K562 (cell line): Measurements from ENCODE around the gene ZNF92. TPM values are rescaled to one million over a fixed set of nuclear protein-coding genes. Genes with fewer than 3 reads are reported as not detected.
"Not testable (repeated sequence)": the region's sequence is repeated elsewhere in the genome, so short reads cannot be mapped to it uniquely, and the experiment has no call there.

Experiments
- ATAC-seq: fragments of 200-7000 bp; cut with Tn5 transposase; 3 replicates; pipeline ENCODE4 v1.9.1; 2020; ENCODE audit warnings: moderate library complexity
- BruUV-seq: library from RNA; stranded (reverse); fragments of 400-500 nt; replicated peaks from 2 replicates; lab custom pipeline; 2021; lab: Mats Ljungman, UMichigan
- CTCF ChIA-PET: fragments of 300-600 bp; formaldehyde crosslinking; extraction: SDS; loops from one replicate; lab custom pipeline; 2021; ENCODE audit warnings: low intra/inter-chr PET ratio; lab: Yijun Ruan, JAX
- POLR2A ChIA-PET: fragments of 300-600, 350-650 bp; sonication (Branson Sonifier 250); formaldehyde crosslinking; extraction: SDS; loops from one replicate; lab custom pipeline; 2021; ENCODE audit warnings: antibody characterized with exemption, inconsistent platforms; lab: Yijun Ruan, JAX
- DNase-seq, 4 experiments: peaks; one replicate each; pipeline versions ENCODE4 v3.0.0 to v3.0.0-alpha.2; 2011 to 2018; ENCODE audit warnings: low spot score in 3 of 4, mixed read lengths in 3 of 4; ENCODE audit errors: extremely low read depth in 1 of 4
- FAIRE-seq: peaks from 2 replicates; lab custom pipeline; 2011; peaks lifted over from hg19 to GRCh38; lab: Jason Lieb, UNC
- H2AFZ ChIP-seq: 2 replicates; pipeline ENCODE4 v1.6.0; 2011; ENCODE audit warnings: low read depth, low read length, control low read depth, inconsistent platforms
- H3K27ac ChIP-seq: fragments of 200-600 bp; 3 replicates; pipeline ENCODE4 v1.8.0; 2011; ENCODE audit warnings: low read depth, mild to moderate bottlenecking, control low read depth, inconsistent platforms, low read length, moderate library complexity, mixed read lengths; ENCODE audit errors: extremely low read depth
- H3K27me3 ChIP-seq, 2 experiments: fragments of 300-600 bp in 1 of 2; 2 replicates in 1 of 2; 3 replicates in 1 of 2; pipeline versions ENCODE4 v1.6.0 to v1.8.0; 2011; ENCODE audit warnings: inconsistent platforms in 2 of 2, low read length in 2 of 2, mild to moderate bottlenecking in 1 of 2, mixed read lengths in 1 of 2, moderate library complexity in 1 of 2; ENCODE audit not compliant: control insufficient read depth in 2 of 2, insufficient read depth in 2 of 2
- H3K36me3 ChIP-seq: fragments of 300-600 bp; 3 replicates; pipeline ENCODE4 v1.8.0; 2011; ENCODE audit warnings: mild to moderate bottlenecking, low read length, inconsistent platforms; ENCODE audit not compliant: control insufficient read depth, insufficient read depth
- H3K4me1 ChIP-seq, 2 experiments: fragments of 200-600 bp in 1 of 2; replicated peaks in 1 of 2; 2 replicates in 1 of 2; 3 replicates in 1 of 2; pipeline versions ENCODE4 v1.5.1 to v1.8.0; 2011; ENCODE audit warnings: inconsistent platforms in 2 of 2, low read length in 2 of 2, mild to moderate bottlenecking in 1 of 2, mixed read lengths in 1 of 2, moderate library complexity in 1 of 2; ENCODE audit not compliant: control insufficient read depth in 2 of 2, insufficient read depth in 2 of 2
- H3K4me2 ChIP-seq: 2 replicates; pipeline ENCODE4 v1.6.1; 2011; ENCODE audit warnings: low read length, control low read depth, inconsistent platforms, mixed read lengths; ENCODE audit not compliant: insufficient read depth
- H3K4me3 ChIP-seq: fragments of 200-600 bp; sonication (generic), shearing (Covaris generic); 2 replicates; pipeline ENCODE4 v1.5.1; 2016; ENCODE audit warnings: control low read depth, inconsistent platforms
- H3K79me2 ChIP-seq: fragments of 200-600 bp; 3 replicates; pipeline ENCODE4 v1.8.0; 2011; ENCODE audit warnings: low read length, inconsistent platforms; ENCODE audit not compliant: control insufficient read depth, insufficient read depth
- H3K9ac ChIP-seq, 2 experiments: 2 replicates each; pipeline versions ENCODE4 v1.6.0 to v1.6.1; 2011; ENCODE audit warnings: low read depth in 2 of 2, low read length in 2 of 2, control low read depth in 1 of 2, inconsistent platforms in 1 of 2, mild to moderate bottlenecking in 1 of 2, mixed read lengths in 1 of 2; ENCODE audit not compliant: insufficient read depth in 1 of 2
- H3K9me1 ChIP-seq: one replicate; pipeline ENCODE4 v1.6.0; 2011; ENCODE audit warnings: inconsistent platforms, mild to moderate bottlenecking, low read length, moderate library complexity; ENCODE audit not compliant: control insufficient read depth, insufficient read depth
- H3K9me3 ChIP-seq: replicated peaks from 2 replicates; pipeline ENCODE4 v1.5.1; 2011; ENCODE audit warnings: low read depth, low read length, inconsistent platforms; ENCODE audit not compliant: control insufficient read depth, insufficient read depth
- H4K20me1 ChIP-seq: replicated peaks from 2 replicates; pipeline ENCODE4 v1.6.1; 2011; ENCODE audit warnings: low read length, inconsistent platforms, mixed read lengths; ENCODE audit not compliant: control insufficient read depth, insufficient read depth
- CBX5 ChIP-seq: IDR thresholded peaks from 2 replicates; pipeline ENCODE4 v1.6.1; 2014; ENCODE audit warnings: low read depth, borderline replicate concordance
- CLOCK ChIP-seq: fragments of 250-450 bp; sonication (Bioruptor Pico); IDR thresholded peaks from 2 replicates; pipeline ENCODE4 v1.4.0; 2020; ENCODE audit warnings: mild to moderate bottlenecking, moderate library complexity, borderline replicate concordance
- HMGXB4 ChIP-seq: sonication (generic); formaldehyde crosslinking; IDR thresholded peaks from 2 replicates; pipeline ENCODE4 v1.8.1; 2023; ENCODE audit warnings: mild to moderate bottlenecking, missing genetic modification reagents
- HNRNPUL1 ChIP-seq: fragments of 200-400 bp; formaldehyde crosslinking; IDR thresholded peaks from 2 replicates; pipeline ENCODE4 v1.6.1; 2017; ENCODE audit warnings: low read length
- IRF2 ChIP-seq: sonication (generic); formaldehyde crosslinking; IDR thresholded peaks from 2 replicates; pipeline ENCODE4 v1.8.1; 2022; ENCODE audit warnings: mild to moderate bottlenecking, missing genetic modification reagents
- MAFK ChIP-seq: IDR thresholded peaks from 2 replicates; pipeline ENCODE4 v1.6.1; 2011; ENCODE audit warnings: low read length, improper control_type of control experiment
- RAD51 ChIP-seq: fragments of 450-650 bp; IDR thresholded peaks from 2 replicates; pipeline ENCODE4 v1.7.1; 2016; ENCODE audit warnings: low read depth, mild to moderate bottlenecking, borderline replicate concordance
- RCOR1 ChIP-seq, 2 experiments: IDR thresholded peaks; 2 replicates each; pipeline ENCODE4 v1.6.1; 2012; ENCODE audit warnings: low read depth in 2 of 2, low read length in 2 of 2, borderline replicate concordance in 1 of 2, improper control_type of control experiment in 1 of 2
- XRCC5 ChIP-seq: fragments of 200-400 bp; formaldehyde crosslinking; IDR thresholded peaks from 2 replicates; pipeline ENCODE4 v1.6.1; 2017; ENCODE audit warnings: low read depth, mild to moderate bottlenecking, low read length
- ZNF121 ChIP-seq: sonication (generic); formaldehyde crosslinking; conservative IDR thresholded peaks from 2 replicates; pipeline ENCODE4 v1.8.0; 2022; ENCODE audit warnings: missing genetic modification reagents
- ZNF124 ChIP-seq: sonication (generic); formaldehyde crosslinking; IDR thresholded peaks from 2 replicates; pipeline ENCODE4 v1.8.1; 2022; ENCODE audit warnings: missing genetic modification reagents
- WGBS: fragments of 100-300 bp; shearing (Covaris generic); methylation state at CpG from one replicate; pipeline ENCODE4 v1.1.6; 2016; ENCODE audit warnings: low coverage, mixed read lengths; ENCODE audit not compliant: insufficient coverage; ENCODE audit errors: missing lambda C conversion rate; 5-methylcytosine and 5-hydroxymethylcytosine counted together
- in situ Hi-C: fragments of 300-500 bp; cut with MboI; formaldehyde crosslinking; loops from 4 replicates; pipeline ENCODE4 v1.15.0; 2018; ENCODE audit warnings: inconsistent platforms, mixed read lengths
- intact Hi-C: fragments of 100-400 bp; cut with micrococcal nuclease; formaldehyde crosslinking; loops from 2 replicates; pipeline ENCODE4 v1.14.2; 2022
- polyA plus RNA-seq, 8 experiments: library from polyadenylated mRNA; depleted of rRNA in 4 of 8; stranded (reverse) in 5 of 8; unstranded in 3 of 8; fragments of >200 nt; fragmentation: Nextera tagmentation in 2 of 8; fragmentation: Illumina TruSeq in 1 of 8; extraction: Ambion mirVana in 2 of 8; extraction: Trizol in 1 of 8; gene quantifications; 2 replicates each; pipeline versions ENCODE4 v1.2.1 to v1.2.3, GENCODE V29; 2011 to 2014; ENCODE audit warnings: inconsistent platforms in 1 of 8, missing spikeins in 1 of 8
- total RNA-seq, 7 experiments: library from RNA; depleted of rRNA in 6 of 7; stranded (reverse); fragments of >200 nt in 6 of 7; fragmentation: Illumina TruSeq in 2 of 7; extraction: Trizol in 2 of 7; gene quantifications; 2 replicates each; pipeline versions ENCODE4 v1.2.1 to v1.2.3, GENCODE V29; 2011 to 2021; ENCODE audit warnings: low replicate concordance in 1 of 7

The ZNF92 gene
- total and polyA plus RNA-seq, 9 of the 15 experiments (the other 6 are each of a cell fraction or from before 2014, with no cell fraction given), result 8.9 to 29.4 (median 12.5) TPM

DNA sequence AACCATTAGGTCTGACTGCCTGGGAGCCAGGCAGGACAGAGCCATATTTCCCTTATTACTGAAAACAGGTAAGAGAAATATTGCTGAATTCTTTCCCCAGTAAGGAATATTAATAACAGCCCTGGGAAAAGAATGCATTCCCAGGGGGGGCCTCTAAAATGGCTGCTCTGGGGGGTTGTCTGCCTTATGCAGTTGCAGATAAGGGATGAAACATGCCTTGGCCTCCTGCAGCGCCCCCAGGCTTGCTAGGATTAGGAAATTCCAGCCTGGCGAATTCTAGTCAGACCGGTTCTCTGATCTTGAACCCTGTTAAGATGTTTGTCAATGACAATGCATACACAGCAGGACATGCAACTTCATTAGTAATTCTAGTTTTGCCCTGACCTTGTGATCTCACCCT, 49.6 kb downstream of the ZNF92 start:
- in situ Hi-C loops, result not testable (repeated sequence)

DNA sequence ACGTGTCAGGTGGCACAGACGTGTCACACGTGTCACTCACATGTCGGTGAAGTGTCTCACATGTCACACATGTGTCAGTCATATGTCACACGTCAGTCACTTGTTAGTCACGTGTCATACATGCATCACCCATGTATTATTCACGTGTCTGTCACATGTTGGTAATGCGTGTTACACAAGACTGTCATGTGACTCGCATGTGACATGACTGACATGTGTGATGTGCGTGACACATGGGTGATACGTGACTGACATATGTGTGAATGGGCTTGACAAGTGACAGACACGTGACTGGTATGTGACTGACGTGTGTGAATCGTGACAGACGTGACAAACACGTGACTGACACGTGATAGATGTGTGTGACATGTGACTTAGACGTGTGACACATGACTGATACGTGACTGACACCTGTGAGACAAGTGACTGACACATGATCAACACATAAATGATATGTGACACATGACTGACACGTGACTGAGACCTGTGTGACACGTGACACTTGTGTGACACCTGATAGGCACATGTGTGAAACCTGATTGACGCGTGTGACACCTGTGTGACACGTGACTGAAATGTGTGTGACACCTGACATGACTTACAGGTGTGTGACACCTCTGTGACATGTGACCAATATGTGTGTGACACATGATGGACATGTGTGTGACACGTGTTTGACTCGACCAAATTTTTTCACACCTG, 56.1 kb downstream of the ZNF92 start:
- FAIRE-seq, result no peak
- H3K4me3 ChIP-seq, result no peak overlapping the region
- no peaks in the 10 kb centered on the region for H3K79me2 ChIP-seq
- no peaks in the 10 kb centered on the region for H3K4me1 ChIP-seq
- no peak overlapping the region for H3K9ac ChIP-seq
- intact Hi-C loops, result no loop called here
- WGBS, result 28% methylated on average over 26 of the region's 26 CpGs
- no peak for DNase-seq
- ChIA-PET CTCF (no interaction called here), POLR2A (no interaction called here)
- no peaks in the 10 kb centered on the region for H3K9me1 ChIP-seq
- no peak overlapping the region for H2AFZ ChIP-seq
- H3K27ac ChIP-seq, result no peak overlapping the region; the same call in 2 of the 3 replicates
- BruUV-seq, result no TSS peak
- H3K27me3 ChIP-seq, result no peaks in the 10 kb centered on the region; a peak in 1 of 5 replicates
- no peak overlapping the region; the same call in 1 of the 2 replicates for H3K4me2 ChIP-seq
- no peaks in the 10 kb centered on the region for H3K36me3 ChIP-seq
- H3K9me3 ChIP-seq, result peaks cover 18% of the 10 kb centered on the region
- no peak for ATAC-seq
- H4K20me1 ChIP-seq, result no peaks in the 10 kb centered on the region
- in situ Hi-C loops, result no loop called here
- no peak for TF ChIP-seq MAFK
- peak; percentile 64; the same call in 1 of the 2 replicates for TF ChIP-seq HMGXB4 (CRISPR knock-in tag)
- TF ChIP-seq HNRNPUL1, result no peak
- TF ChIP-seq XRCC5, result no peak
- peak; percentile 79; the same call in 1 of the 2 replicates for TF ChIP-seq CLOCK (CRISPR knock-in tag)
- 0 out of 2 replicates have a peak, but pooled peaks have one; percentile 15 for TF ChIP-seq ZNF124 (CRISPR knock-in tag)
- no peak; the same call in 1 of the 2 replicates for TF ChIP-seq ZNF121 (CRISPR knock-in tag)
- TF ChIP-seq RAD51, result peak; percentile 52; the same call in 1 of the 2 replicates
- TF ChIP-seq IRF2 (CRISPR knock-in tag), result peak; percentile 80
- no peak for TF ChIP-seq RCOR1 (IDR thresholded peaks at IDR 0.05; ENCODE audit: borderline replicate concordance in 1 of 2, low read depth in 2 of 2, low read length in 2 of 2)

More for the DNA sequence above, 49.6 kb downstream of the ZNF92 start:
- FAIRE-seq, H2AFZ ChIP-seq, CTCF ChIA-PET, ATAC-seq, H4K20me1 ChIP-seq, H3K9ac ChIP-seq, H3K27me3 ChIP-seq, POLR2A ChIA-PET, H3K79me2 ChIP-seq, intact Hi-C loops, H3K9me1 ChIP-seq, BruUV-seq, H3K4me2 ChIP-seq, H3K4me3 ChIP-seq: not testable (repeated sequence)
- 0% methylated on average over 3 of the region's 3 CpGs for WGBS
- TF ChIP-seq CBX5, result peak; percentile 55; the same call in 1 of the 2 replicates
- TF ChIP-seq, all 486 proteins: peak for 1; not testable (repeated sequence) for 485
- H3K4me1 ChIP-seq, DNase-seq, H3K9me3 ChIP-seq, H3K27ac ChIP-seq, H3K36me3 ChIP-seq: not testable (repeated sequence)
